GM23338 (cell line): ENCODE results near the gene EMD. TPM values are rescaled to one million over a fixed set of nuclear protein-coding genes. Genes with fewer than 3 reads are reported as not detected.

Experiments used
- ATAC-seq: fragments of 200-7000 bp; cut with Tn5 transposase; 3 replicates; pipeline ENCODE4 v1.9.1; 2020
- DNase-seq: peaks from one replicate; pipeline ENCODE4 v3.0.0-alpha.2; 2015; ENCODE audit warnings: low spot score
- H2AFZ ChIP-seq: fragments of 200-600 bp; sonication (generic); 2 replicates; pipeline ENCODE4 v1.8.0; 2016; ENCODE audit warnings: antibody characterized with exemption, mild to moderate bottlenecking, moderate library complexity
- H3F3A ChIP-seq: fragments of 200-600 bp; sonication (generic); replicated peaks from 2 replicates; pipeline ENCODE4 v1.8.0; 2017; ENCODE audit warnings: antibody characterized with exemption, mixed run types, low read depth
- H3K27ac ChIP-seq: fragments of 200-600 bp; sonication (generic); 2 replicates; pipeline ENCODE4 v1.6.1; 2016; ENCODE audit warnings: low read depth
- H3K27me3 ChIP-seq: fragments of 200-600 bp; sonication (generic); 2 replicates; pipeline ENCODE4 v1.8.0; 2016; ENCODE audit warnings: mild to moderate bottlenecking, mixed run types, moderate library complexity; ENCODE audit not compliant: insufficient read depth
- H3K36me3 ChIP-seq: fragments of 200-600 bp; sonication (generic); 2 replicates; pipeline ENCODE4 v1.8.0; 2016; ENCODE audit warnings: mild to moderate bottlenecking; ENCODE audit not compliant: insufficient read depth
- H3K4me1 ChIP-seq: fragments of 200-600 bp; sonication (generic); 2 replicates; pipeline ENCODE4 v1.8.0; 2016; ENCODE audit warnings: mild to moderate bottlenecking, moderate library complexity; ENCODE audit not compliant: insufficient read depth
- H3K4me2 ChIP-seq: fragments of 200-600 bp; sonication (generic); 2 replicates; pipeline ENCODE4 v1.7.1; 2017; ENCODE audit warnings: mixed run types
- H3K4me3 ChIP-seq: fragments of 200-600 bp; sonication (generic); 2 replicates; pipeline ENCODE4 v1.6.1; 2016; ENCODE audit warnings: mixed run types
- H3K79me2 ChIP-seq: fragments of 200-600 bp; sonication (generic); replicated peaks from 2 replicates; pipeline ENCODE4 v1.8.0; 2017; ENCODE audit warnings: mild to moderate bottlenecking; ENCODE audit not compliant: insufficient read depth
- H3K9me2 ChIP-seq: fragments of 200-600 bp; sonication (generic); 2 replicates; pipeline ENCODE4 v1.8.0; 2017; ENCODE audit not compliant: insufficient read depth
- H4K20me1 ChIP-seq: fragments of 200-600 bp; sonication (generic); replicated peaks from 2 replicates; pipeline ENCODE4 v1.8.0; 2017; ENCODE audit warnings: mild to moderate bottlenecking; ENCODE audit not compliant: insufficient read depth
- H3K27ac Mint-ChIP-seq: 2 replicates; pipeline ENCODE4 v1.8.0; 2020; ENCODE audit warnings: inconsistent platforms, mild to moderate bottlenecking, moderate library complexity, mixed read lengths
- H3K27me3 Mint-ChIP-seq: 3 replicates; pipeline ENCODE4 v1.8.0; 2022; ENCODE audit warnings: low read depth, mild to moderate bottlenecking, moderate library complexity, mixed read lengths, inconsistent platforms; ENCODE audit not compliant: insufficient read depth, poor library complexity
- H3K36me3 Mint-ChIP-seq: 3 replicates; pipeline ENCODE4 v1.8.0; 2021; ENCODE audit warnings: low read depth, mild to moderate bottlenecking, inconsistent platforms, moderate library complexity, mixed read lengths
- H3K4me1 Mint-ChIP-seq: 3 replicates; pipeline ENCODE4 v1.8.0; 2020; ENCODE audit warnings: mild to moderate bottlenecking, inconsistent platforms, mixed read lengths
- H3K4me3 Mint-ChIP-seq: 3 replicates; pipeline ENCODE4 v1.8.0; 2021; ENCODE audit warnings: moderate library complexity, mild to moderate bottlenecking, inconsistent platforms, mixed read lengths
- H3K9me3 Mint-ChIP-seq: 3 replicates; pipeline ENCODE4 v1.8.0; 2020; ENCODE audit warnings: moderate library complexity, mild to moderate bottlenecking, inconsistent platforms, mixed read lengths
- EZH2 ChIP-seq: fragments of 200-600 bp; sonication (generic); IDR thresholded peaks from one replicate; pipeline ENCODE4 v1.8.0; 2017; ENCODE audit warnings: antibody characterized with exemption, mild to moderate bottlenecking, low read depth; ENCODE audit not compliant: unreplicated experiment
- EZH2phosphoT487 ChIP-seq: fragments of 200-600 bp; sonication (generic); IDR thresholded peaks from one replicate; pipeline ENCODE4 v1.8.1; 2018; ENCODE audit warnings: antibody characterized with exemption; ENCODE audit not compliant: unreplicated experiment
- JUNB ChIP-seq: IDR thresholded peaks from one replicate; pipeline ENCODE4 v1.6.1; 2016; ENCODE audit warnings: antibody characterized with exemption; ENCODE audit not compliant: unreplicated experiment
- NANOG ChIP-seq: IDR thresholded peaks from 2 replicates; pipeline ENCODE4 v1.6.1; 2016; ENCODE audit warnings: antibody characterized with exemption, borderline replicate concordance
- POLR2AphosphoS5 ChIP-seq: IDR thresholded peaks from 2 replicates; pipeline ENCODE4 v1.6.1; 2016; ENCODE audit warnings: antibody characterized with exemption, low read depth
- STAT1 ChIP-seq: IDR thresholded peaks from one replicate; pipeline ENCODE4 v1.6.1; 2016; ENCODE audit warnings: antibody characterized with exemption; ENCODE audit not compliant: unreplicated experiment
- ZNF114 ChIP-seq: fragments of 250-450 bp; sonication (Bioruptor Pico); IDR thresholded peaks from 2 replicates; pipeline ENCODE4 v1.5.0; 2020; ENCODE audit warnings: mild to moderate bottlenecking, moderate library complexity
- polyA plus RNA-seq: library from polyadenylated mRNA; unstranded; fragments of >200 nt; fragmentation: Nextera tagmentation; extraction: Ambion mirVana; gene quantifications from 2 replicates; pipeline ENCODE4 v1.2.1, GENCODE V29; 2016
- total RNA-seq: library from RNA; depleted of rRNA; stranded (reverse); fragments of >200 nt; shearing (Covaris generic); gene quantifications from 2 replicates; pipeline ENCODE4 v1.2.3, GENCODE V29; 2014
- TF ChIP-seq, protein P1 (sequence below): fragments of 250-450 bp; sonication (Bioruptor Pico); IDR thresholded peaks from 2 replicates; pipeline ENCODE4 v1.5.0; 2020; ENCODE audit warnings: mild to moderate bottlenecking, moderate library complexity
- TF ChIP-seq, protein P2 (sequence below): IDR thresholded peaks from 2 replicates; pipeline ENCODE4 v1.6.1; 2016; ENCODE audit warnings: antibody characterized with exemption

Gene EMD
- total and polyA plus RNA-seq, 2 experiments from 2014 or later, result 74.2 to 78.6 TPM

DNA sequence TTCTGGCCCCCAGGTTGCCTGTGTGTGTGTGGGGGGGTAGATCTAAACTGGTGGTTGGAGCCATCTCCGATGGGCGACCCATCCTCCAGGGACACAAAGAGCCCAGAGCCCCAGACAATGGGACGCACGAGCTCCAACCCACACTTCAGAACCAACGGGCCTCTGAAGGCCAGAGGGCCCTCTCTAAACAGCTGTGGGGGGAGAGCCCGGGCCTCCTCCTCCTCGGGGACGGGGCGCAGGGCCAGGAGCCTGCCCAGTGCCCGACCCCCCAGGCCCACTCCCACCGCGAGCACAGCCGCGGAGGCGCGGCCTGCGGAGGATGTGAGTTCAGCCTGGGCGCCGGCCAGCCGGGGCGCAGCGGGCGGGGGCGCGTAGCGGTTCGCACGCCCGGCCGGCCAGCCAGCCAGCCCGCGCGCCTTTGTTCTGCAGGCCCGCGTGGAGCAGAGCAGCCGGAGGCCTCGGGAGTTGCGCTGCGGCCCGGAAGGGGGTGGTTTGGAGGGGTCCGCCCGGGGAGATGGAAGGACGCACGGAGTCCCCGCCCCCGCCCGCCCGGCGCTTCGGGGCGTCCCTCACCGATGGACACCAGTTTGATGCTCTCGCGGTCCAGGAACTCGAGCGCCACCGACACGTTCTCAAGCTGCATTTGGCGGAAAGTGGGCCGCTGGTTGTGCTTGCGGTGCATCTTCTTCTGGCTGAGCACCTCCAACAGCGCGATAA is 8.6 kb upstream of the EMD start:
- 0 out of 2 replicates have a peak, but pooled peaks cover 7% of the 10 kb centered on the region for H3F3A ChIP-seq
- no peak overlapping the region for H2AFZ ChIP-seq
- peaks cover 6% of the 10 kb centered on the region for H4K20me1 ChIP-seq
- no peaks in the 10 kb centered on the region for H3K36me3 ChIP-seq
- peak overlapping the region; percentile 88 for H3K4me2 ChIP-seq
- Mint-ChIP-seq H3K27me3 (peaks cover 20% of the 10 kb centered on the region), H3K4me3 (peak overlapping the region; percentile 91), H3K36me3 (peaks cover 41% of the 10 kb centered on the region), H3K27ac (peak overlapping the region; percentile 99), H3K4me1 (peaks cover 6% of the 10 kb centered on the region; the same call in 1 of the 3 replicates), H3K9me3 (peaks cover 5% of the 10 kb centered on the region; the same call in 2 of the 3 replicates)
- peak overlapping the region; percentile 84 for H3K4me3 ChIP-seq
- TF ChIP-seq POLR2AphosphoS5, result no peak
- no peak for TF ChIP-seq STAT1
- no peak for TF ChIP-seq EZH2phosphoT487
- TF ChIP-seq JUNB, result no peak
- no peak for TF ChIP-seq NANOG
- TF ChIP-seq, protein P1, sequence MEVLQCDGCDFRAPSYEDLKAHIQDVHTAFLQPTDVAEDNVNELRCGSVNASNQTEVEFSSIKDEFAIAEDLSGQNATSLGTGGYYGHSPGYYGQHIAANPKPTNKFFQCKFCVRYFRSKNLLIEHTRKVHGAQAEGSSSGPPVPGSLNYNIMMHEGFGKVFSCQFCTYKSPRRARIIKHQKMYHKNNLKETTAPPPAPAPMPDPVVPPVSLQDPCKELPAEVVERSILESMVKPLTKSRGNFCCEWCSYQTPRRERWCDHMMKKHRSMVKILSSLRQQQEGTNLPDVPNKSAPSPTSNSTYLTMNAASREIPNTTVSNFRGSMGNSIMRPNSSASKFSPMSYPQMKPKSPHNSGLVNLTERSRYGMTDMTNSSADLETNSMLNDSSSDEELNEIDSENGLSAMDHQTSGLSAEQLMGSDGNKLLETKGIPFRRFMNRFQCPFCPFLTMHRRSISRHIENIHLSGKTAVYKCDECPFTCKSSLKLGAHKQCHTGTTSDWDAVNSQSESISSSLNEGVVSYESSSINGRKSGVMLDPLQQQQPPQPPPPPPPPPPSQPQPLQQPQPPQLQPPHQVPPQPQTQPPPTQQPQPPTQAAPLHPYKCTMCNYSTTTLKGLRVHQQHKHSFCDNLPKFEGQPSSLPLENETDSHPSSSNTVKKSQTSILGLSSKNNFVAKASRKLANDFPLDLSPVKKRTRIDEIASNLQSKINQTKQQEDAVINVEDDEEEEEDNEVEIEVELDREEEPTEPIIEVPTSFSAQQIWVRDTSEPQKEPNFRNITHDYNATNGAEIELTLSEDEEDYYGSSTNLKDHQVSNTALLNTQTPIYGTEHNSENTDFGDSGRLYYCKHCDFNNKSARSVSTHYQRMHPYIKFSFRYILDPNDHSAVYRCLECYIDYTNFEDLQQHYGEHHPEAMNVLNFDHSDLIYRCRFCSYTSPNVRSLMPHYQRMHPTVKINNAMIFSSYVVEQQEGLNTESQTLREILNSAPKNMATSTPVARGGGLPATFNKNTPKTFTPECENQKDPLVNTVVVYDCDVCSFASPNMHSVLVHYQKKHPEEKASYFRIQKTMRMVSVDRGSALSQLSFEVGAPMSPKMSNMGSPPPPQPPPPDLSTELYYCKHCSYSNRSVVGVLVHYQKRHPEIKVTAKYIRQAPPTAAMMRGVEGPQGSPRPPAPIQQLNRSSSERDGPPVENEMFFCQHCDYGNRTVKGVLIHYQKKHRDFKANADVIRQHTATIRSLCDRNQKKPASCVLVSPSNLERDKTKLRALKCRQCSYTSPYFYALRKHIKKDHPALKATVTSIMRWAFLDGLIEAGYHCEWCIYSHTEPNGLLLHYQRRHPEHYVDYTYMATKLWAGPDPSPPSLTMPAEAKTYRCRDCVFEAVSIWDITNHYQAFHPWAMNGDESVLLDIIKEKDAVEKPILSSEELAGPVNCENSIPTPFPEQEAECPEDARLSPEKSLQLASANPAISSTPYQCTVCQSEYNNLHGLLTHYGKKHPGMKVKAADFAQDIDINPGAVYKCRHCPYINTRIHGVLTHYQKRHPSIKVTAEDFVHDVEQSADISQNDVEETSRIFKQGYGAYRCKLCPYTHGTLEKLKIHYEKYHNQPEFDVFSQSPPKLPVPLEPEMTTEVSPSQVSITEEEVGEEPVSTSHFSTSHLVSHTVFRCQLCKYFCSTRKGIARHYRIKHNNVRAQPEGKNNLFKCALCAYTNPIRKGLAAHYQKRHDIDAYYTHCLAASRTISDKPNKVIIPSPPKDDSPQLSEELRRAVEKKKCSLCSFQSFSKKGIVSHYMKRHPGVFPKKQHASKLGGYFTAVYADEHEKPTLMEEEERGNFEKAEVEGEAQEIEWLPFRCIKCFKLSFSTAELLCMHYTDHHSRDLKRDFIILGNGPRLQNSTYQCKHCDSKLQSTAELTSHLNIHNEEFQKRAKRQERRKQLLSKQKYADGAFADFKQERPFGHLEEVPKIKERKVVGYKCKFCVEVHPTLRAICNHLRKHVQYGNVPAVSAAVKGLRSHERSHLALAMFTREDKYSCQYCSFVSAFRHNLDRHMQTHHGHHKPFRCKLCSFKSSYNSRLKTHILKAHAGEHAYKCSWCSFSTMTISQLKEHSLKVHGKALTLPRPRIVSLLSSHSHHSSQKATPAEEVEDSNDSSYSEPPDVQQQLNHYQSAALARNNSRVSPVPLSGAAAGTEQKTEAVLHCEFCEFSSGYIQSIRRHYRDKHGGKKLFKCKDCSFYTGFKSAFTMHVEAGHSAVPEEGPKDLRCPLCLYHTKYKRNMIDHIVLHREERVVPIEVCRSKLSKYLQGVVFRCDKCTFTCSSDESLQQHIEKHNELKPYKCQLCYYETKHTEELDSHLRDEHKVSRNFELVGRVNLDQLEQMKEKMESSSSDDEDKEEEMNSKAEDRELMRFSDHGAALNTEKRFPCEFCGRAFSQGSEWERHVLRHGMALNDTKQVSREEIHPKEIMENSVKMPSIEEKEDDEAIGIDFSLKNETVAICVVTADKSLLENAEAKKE (CRISPR knock-in tag), result no peak
- TF ChIP-seq EZH2, result no peak
- TF ChIP-seq, protein P2, sequence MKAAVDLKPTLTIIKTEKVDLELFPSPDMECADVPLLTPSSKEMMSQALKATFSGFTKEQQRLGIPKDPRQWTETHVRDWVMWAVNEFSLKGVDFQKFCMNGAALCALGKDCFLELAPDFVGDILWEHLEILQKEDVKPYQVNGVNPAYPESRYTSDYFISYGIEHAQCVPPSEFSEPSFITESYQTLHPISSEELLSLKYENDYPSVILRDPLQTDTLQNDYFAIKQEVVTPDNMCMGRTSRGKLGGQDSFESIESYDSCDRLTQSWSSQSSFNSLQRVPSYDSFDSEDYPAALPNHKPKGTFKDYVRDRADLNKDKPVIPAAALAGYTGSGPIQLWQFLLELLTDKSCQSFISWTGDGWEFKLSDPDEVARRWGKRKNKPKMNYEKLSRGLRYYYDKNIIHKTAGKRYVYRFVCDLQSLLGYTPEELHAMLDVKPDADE, result no peak
- TF ChIP-seq ZNF114 (CRISPR knock-in tag), result no peak
- H3K4me1 ChIP-seq, result 0 out of 2 replicates have a peak, but pooled peaks cover 4% of the 10 kb centered on the region
- ATAC-seq, result no peak
- H3K27ac ChIP-seq, result peak overlapping the region; percentile 95
- DNase-seq, result no peak
- H3K79me2 ChIP-seq, result peaks cover 49% of the 10 kb centered on the region
- no peaks in the 10 kb centered on the region for H3K27me3 ChIP-seq
- no peaks in the 10 kb centered on the region for H3K9me2 ChIP-seq
